ENCODE measurements around the gene PPP6R2. TPM values are rescaled to one million over a fixed set of nuclear protein-coding genes. Genes with fewer than 3 reads are reported as not detected.

Gene PPP6R2
- total RNA-seq, 1 donor from 2014 or later, result 32.6 TPM

DNA sequence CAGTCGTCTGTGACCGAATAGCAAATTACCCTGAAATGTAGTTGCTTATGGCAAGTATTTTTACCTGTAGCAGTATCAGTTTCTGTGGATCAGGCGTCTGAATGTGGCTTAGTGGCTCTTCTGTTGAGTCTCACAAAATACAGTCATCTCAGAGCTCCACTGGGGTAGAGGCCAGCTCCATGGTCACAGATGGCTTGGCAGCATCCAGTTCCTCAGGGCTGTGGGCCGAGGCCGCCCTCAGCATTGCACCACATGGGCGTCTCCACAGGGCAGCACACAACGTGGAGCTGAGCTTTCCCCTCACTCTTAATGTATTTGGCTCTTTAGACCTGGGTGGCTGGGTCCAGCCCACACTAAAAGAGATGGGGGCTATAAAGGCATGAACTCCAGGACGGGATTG is 73.9 kb downstream of the PPP6R2 start:
- Histone ChIP-seq H3K9ac (no peak overlapping the region), H4K20me1 (ENCODE audit: low read depth) (peaks cover 5% of the 10 kb centered on the region), H3K36me3 (no peaks in the 10 kb centered on the region), H3K27ac (no peak overlapping the region), H3K4me2 (no peak overlapping the region), H3K4me3 (no peak overlapping the region), H3F3A (ENCODE audit: low read depth) (no peaks in the 10 kb centered on the region), H3K27me3 (no peaks in the 10 kb centered on the region), H3K9me3 (ENCODE audit: low read depth) (no peaks in the 10 kb centered on the region), H3K4me1 (no peaks in the 10 kb centered on the region), H2AFZ (replicated peaks) (no peak overlapping the region), H3K79me2 (ENCODE audit: low read depth) (no peaks in the 10 kb centered on the region)
- peaks cover 21% of the 10 kb centered on the region for H3K36me3 Mint-ChIP-seq
- no peak for TF ChIP-seq EZH2phosphoT487 (IDR thresholded peaks at IDR 0.05)
- no peak for TF ChIP-seq EZH2 (IDR thresholded peaks at IDR 0.05)
- TF ChIP-seq CTCF (IDR thresholded peaks at IDR 0.05), result no peak
- H3K9me3 Mint-ChIP-seq, result no peaks in the 10 kb centered on the region
- DNase-seq (ENCODE audit: low spot score), result no peak
- no peaks in the 10 kb centered on the region for H3K4me1 Mint-ChIP-seq
- no peak overlapping the region for H3K27ac Mint-ChIP-seq
- H3K27me3 Mint-ChIP-seq (ENCODE audit: insufficient read depth, low read depth), result peaks cover 4% of the 10 kb centered on the region
- no peak overlapping the region for H3K4me3 Mint-ChIP-seq

DNA sequence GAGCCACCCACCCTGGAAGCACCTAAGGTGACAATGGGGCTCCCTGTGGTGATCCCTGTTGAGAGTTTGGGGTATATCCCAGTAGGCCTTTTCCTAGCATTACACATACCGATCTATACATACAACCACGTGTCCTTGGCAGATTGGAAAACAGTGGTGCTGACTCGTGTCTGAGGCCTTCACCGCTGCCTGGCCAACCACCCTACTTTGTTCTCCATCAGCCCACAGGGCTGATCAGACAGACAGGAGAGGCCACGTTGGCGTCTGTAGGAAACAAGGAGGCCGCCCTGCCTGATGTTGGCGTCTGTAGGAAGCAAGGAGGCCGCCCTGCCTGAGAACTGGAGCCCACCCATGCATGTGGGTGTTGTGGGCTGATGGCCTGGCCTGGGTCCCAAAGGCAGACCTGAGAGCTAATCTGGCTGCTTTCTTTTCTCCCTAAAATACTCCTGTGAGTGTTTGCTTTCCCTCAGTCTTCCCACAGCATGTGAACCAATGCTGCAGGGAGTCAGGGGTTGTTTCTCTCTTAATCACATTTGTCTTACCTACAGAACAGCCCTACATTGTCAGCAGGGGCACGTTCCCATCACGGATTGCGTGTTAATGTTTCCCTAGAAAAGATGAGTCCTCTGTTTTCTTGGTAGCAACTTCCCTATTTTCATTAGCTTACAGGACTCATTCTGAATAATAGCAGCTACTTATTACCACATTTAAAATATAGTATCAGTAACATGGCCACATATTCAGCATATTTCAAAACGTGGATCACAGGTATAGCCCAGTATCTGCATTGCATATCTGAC is 74.5 kb downstream of the PPP6R2 start:
- H3K79me2 ChIP-seq (ENCODE audit: low read depth), result no peaks in the 10 kb centered on the region
- Mint-ChIP-seq H3K4me1 (no peaks in the 10 kb centered on the region), H3K4me3 (no peak overlapping the region), H3K36me3 (peaks cover 21% of the 10 kb centered on the region), H3K27me3 (ENCODE audit: insufficient read depth, low read depth) (peaks cover 4% of the 10 kb centered on the region), H3K9me3 (no peaks in the 10 kb centered on the region), H3K27ac (no peak overlapping the region)
- H3K4me2 ChIP-seq, result no peak overlapping the region
- no peak for DNase-seq (ENCODE audit: low spot score)
- H3K36me3 ChIP-seq, result no peaks in the 10 kb centered on the region
- no peak overlapping the region for H3K27ac ChIP-seq
- H4K20me1 ChIP-seq (ENCODE audit: low read depth), result peaks cover 5% of the 10 kb centered on the region
- H2AFZ ChIP-seq (replicated peaks), result no peak overlapping the region
- H3K9ac ChIP-seq, result no peak overlapping the region
- H3K4me3 ChIP-seq, result no peak overlapping the region
- no peaks in the 10 kb centered on the region for H3K27me3 ChIP-seq
- H3K4me1 ChIP-seq, result no peaks in the 10 kb centered on the region
- no peaks in the 10 kb centered on the region for H3F3A ChIP-seq (ENCODE audit: low read depth)
- no peaks in the 10 kb centered on the region for H3K9me3 ChIP-seq (ENCODE audit: low read depth)
- TF ChIP-seq EZH2phosphoT487 (IDR thresholded peaks at IDR 0.05) (no peak), CTCF (IDR thresholded peaks at IDR 0.05) (no peak), EZH2 (IDR thresholded peaks at IDR 0.05) (no peak)

DNA sequence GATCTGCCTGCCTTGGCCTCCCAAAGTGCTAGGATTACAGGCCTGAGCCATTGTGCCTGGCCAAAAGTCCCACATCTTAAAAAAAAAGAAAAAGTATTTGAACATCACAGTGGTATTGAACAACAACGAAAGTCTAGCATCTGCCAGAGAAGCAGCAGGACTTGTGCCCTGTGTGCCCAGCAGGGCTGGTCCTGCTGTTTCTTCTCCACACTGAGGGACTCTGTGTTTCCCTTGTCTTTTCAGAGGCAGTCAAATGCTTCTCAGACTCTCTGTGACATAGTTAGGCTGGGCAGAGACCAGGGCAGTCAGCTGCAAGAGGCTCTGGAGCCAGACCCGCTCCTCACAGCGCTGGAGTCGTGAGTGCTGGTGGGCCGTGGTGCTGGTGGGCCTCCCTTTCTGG is 75.5 kb downstream of the PPP6R2 start:
- Mint-ChIP-seq H3K9me3 (no peaks in the 10 kb centered on the region), H3K27me3 (ENCODE audit: insufficient read depth, low read depth) (peaks cover 4% of the 10 kb centered on the region), H3K36me3 (peaks cover 23% of the 10 kb centered on the region), H3K4me3 (no peak overlapping the region), H3K27ac (no peak overlapping the region), H3K4me1 (no peaks in the 10 kb centered on the region)
- Histone ChIP-seq H3K79me2 (ENCODE audit: low read depth) (no peaks in the 10 kb centered on the region), H2AFZ (replicated peaks) (no peak overlapping the region), H3K9me3 (ENCODE audit: low read depth) (no peaks in the 10 kb centered on the region), H3K4me2 (no peak overlapping the region), H3K27me3 (no peaks in the 10 kb centered on the region), H3K27ac (no peak overlapping the region), H4K20me1 (ENCODE audit: low read depth) (peaks cover 5% of the 10 kb centered on the region), H3K9ac (no peak overlapping the region), H3K4me3 (no peak overlapping the region), H3K4me1 (no peaks in the 10 kb centered on the region), H3K36me3 (no peaks in the 10 kb centered on the region), H3F3A (ENCODE audit: low read depth) (no peaks in the 10 kb centered on the region)
- no peak for DNase-seq (ENCODE audit: low spot score)
- TF ChIP-seq CTCF (IDR thresholded peaks at IDR 0.05) (no peak), EZH2 (IDR thresholded peaks at IDR 0.05) (no peak), EZH2phosphoT487 (IDR thresholded peaks at IDR 0.05) (no peak)
